Measurements from ENCODE around the gene PAM16.
A peak's percentile ranks its signal among the peaks of the same experiment; 100 is the strongest.

The PAM16 gene

DNA sequence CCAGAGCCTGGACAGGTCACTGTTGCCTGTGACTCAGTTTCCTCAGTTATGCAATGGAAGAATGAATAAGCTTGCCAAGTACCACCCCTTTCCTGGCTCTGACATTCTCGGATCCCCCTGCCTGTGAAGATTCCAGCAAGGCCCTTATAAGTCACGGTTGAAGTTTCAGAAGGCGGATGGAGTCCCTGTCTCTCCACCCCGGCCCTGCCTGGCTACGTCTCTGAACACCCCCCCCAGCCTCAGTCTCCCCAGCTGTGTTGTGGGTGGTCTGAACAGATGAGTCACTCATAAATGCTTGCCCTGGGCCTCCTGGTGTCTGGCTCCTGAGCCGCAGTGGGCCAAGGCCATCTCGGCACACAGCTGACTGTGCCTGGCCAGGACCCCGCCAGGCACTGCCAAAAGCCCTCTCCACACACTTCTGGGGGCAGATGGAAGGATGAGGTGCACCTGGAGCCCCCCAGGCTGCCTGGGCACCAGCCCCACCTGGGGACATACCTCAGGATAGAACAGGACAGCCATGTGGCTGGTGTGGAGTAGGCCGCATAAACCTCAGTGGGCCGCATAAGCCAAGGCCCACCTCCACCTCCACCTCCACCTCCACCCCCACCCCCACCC is 35.9 kb upstream of the PAM16 start:
- ATAC-seq, result no peak
- no peak for DNase-seq (ENCODE audit: low spot score in 2 of 2)
- Mint-ChIP-seq H3K4me3 (no peak overlapping the region), H3K4me1 (no peaks in the 10 kb centered on the region), H3K9me3 (no peaks in the 10 kb centered on the region), H3K27ac (peak overlapping the region; percentile 81), H3K36me3 (peaks cover 59% of the 10 kb centered on the region)

DNA sequence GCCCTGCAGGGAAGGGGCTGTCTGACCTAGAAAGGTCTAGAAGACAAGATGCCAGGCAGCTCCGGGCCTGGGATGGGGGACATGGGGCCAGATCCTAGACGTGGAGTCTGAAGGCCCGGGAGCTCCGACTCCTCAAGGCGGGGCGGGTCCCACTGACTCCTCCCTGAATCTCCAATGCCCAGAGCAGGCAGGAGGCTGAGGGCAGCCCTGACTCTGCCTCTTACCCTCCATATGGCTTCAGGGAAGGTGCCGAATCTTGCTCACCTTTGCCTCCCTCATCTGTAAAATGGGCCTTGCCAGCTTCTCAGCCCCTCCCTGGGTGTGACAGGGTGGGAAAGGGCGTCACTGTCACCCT is 35.3 kb upstream of the PAM16 start:
- Mint-ChIP-seq H3K4me3 (no peak overlapping the region), H3K9me3 (no peaks in the 10 kb centered on the region), H3K27ac (peak overlapping the region; percentile 81), H3K4me1 (no peaks in the 10 kb centered on the region), H3K36me3 (peaks cover 64% of the 10 kb centered on the region)
- DNase-seq (ENCODE audit: low spot score in 2 of 2) (no peak), ATAC-seq (no peak)

DNA sequence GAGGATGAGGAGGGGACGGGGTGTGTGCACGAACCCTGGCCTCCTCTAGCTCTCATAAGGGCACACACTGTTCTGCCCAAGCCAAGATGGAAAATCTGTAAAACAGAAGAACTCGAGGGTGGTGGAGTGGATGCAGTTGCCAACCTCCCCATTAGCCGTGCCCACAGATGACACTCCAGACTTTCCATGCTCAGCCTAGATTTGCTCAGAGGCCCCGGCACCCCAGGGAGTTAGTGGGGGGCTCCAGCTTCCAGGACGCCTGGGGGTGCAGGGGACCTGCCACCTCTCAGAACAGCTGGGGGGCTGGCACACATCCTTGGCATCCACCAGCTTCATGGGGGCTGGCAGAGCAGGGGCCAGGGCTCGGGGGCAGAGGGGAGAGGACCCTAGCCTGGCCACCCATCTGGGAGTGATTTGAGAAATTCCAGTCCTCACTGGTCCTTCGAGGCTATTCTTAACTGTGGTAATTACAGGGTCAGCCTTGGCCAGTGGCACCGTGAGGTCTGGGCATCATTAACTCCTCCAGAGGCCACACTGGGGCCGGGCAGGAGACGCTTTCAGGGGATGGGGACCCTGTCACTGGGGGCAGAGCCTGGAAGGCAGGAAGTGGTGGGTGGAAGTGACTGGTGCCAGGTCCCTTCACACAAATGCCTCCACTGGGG is 34.8 kb upstream of the PAM16 start:
- Mint-ChIP-seq H3K4me1 (no peaks in the 10 kb centered on the region), H3K4me3 (no peak overlapping the region), H3K9me3 (no peaks in the 10 kb centered on the region), H3K36me3 (peaks cover 69% of the 10 kb centered on the region), H3K27ac (peak overlapping the region; percentile 81)
- DNase-seq (ENCODE audit: low spot score in 2 of 2), result no peak
- no peak for ATAC-seq

DNA sequence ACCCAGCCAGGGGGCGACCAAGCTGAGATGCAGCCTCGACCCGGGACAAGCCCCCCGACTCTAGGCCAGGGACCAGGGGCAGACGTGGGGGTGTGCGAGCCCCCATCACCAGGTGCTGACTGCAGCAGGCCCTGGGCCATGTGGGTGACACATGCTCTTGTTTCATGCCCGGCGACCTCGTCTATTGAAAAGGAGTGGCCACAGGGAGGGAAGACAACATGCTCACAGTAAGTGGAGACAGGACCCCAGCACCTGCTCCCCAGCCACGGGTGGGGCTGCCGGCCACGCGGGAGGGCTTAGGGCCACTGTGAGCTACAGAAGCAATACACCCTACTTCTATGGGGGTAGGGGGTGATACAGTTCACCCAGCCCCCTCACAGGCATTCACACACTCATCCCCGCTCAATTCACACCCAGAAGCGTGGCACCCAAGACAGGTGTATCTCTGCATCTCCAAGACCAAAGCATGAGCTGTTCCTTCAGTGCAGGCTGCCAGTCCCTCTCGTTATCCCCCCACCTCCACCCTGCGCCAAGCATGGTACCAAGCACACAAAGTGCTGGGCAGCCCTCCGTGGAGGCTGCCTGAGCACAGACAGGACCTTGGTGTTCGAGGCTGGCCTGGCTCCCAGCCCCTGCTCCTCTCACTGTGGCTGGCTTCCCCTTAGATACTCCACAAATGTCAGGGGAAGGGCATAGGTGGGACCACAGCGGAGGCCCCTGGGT is 34.1 kb upstream of the PAM16 start:
- Mint-ChIP-seq H3K27ac (peak overlapping the region; percentile 81), H3K9me3 (no peaks in the 10 kb centered on the region), H3K4me3 (no peak overlapping the region), H3K36me3 (peaks cover 73% of the 10 kb centered on the region), H3K4me1 (no peaks in the 10 kb centered on the region)
- no peak for DNase-seq (ENCODE audit: low spot score in 2 of 2)
- ATAC-seq, result no peak

DNA sequence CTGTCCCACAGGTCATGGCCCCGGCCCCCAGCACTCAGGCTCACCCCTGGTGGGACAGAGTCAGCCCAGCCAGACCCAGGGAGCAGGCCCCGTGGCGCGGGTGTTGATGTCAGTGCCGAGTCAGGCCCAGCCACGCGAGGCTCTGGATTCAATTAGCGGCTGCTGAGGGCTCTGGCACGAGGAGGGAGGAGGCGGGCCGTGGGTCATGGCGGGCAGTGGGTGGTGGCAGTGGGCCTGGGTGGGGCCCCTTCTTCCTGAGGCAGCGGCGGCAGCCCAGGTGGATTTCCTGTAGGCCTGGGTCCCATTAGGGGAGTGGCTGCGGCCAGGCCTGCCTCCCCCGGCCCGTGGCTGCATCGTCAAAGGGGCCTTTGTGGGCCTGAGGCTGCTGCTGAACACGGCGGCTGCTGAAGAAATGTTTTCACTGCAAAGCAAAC is 33.4 kb upstream of the PAM16 start:
- Mint-ChIP-seq H3K27ac (no peak overlapping the region), H3K36me3 (peaks cover 70% of the 10 kb centered on the region), H3K4me3 (no peak overlapping the region), H3K9me3 (no peaks in the 10 kb centered on the region), H3K4me1 (no peaks in the 10 kb centered on the region)
- no peak for ATAC-seq
- no peak for DNase-seq (ENCODE audit: low spot score in 2 of 2)

DNA sequence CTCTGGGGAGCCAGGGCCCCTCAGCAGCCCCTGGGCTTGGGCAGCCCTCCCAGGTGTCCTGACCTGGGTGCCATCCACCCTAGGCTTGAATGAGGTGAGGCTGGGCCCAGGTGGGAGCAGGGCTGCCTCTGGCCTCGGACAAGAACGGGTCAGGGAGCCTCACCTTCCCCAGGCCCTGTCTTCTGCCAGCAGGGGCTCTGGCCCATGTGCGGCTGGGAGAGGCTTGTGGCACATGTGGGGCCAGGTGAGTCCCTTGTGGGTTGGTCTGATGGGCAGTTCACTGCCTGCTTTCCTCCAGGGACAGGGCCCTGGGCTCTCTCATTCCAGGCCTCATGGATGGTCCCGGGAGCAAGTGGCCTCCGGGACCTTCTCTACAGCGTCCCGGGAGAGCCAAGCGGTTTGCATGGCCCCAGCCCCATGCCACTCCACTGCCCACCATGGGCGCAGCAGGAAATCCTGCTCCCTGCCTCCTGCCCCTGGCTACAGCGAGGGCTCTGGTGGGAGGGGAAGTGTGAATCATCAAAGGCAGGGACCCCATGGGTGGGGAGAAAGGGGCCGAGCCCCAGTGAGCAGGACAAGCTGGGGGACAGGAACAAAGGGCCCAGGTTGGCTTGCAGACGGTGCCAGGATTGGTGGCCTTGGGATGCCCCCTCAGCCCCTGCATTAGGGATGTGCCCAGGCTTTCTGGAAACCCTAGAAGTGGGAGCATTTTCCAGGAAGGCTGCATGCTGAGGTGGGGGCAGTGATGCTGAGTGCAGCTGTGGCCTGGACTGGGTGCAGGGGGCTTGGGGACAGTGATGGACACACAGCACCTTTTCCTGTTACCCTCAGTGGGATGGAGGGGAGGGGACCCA is 32.7 kb upstream of the PAM16 start:
- Mint-ChIP-seq H3K36me3 (peaks cover 63% of the 10 kb centered on the region), H3K4me1 (no peaks in the 10 kb centered on the region), H3K9me3 (no peaks in the 10 kb centered on the region), H3K4me3 (no peak overlapping the region), H3K27ac (peak overlapping the region; percentile 55)
- ATAC-seq (no peak), DNase-seq (ENCODE audit: low spot score in 2 of 2) (no peak)

DNA sequence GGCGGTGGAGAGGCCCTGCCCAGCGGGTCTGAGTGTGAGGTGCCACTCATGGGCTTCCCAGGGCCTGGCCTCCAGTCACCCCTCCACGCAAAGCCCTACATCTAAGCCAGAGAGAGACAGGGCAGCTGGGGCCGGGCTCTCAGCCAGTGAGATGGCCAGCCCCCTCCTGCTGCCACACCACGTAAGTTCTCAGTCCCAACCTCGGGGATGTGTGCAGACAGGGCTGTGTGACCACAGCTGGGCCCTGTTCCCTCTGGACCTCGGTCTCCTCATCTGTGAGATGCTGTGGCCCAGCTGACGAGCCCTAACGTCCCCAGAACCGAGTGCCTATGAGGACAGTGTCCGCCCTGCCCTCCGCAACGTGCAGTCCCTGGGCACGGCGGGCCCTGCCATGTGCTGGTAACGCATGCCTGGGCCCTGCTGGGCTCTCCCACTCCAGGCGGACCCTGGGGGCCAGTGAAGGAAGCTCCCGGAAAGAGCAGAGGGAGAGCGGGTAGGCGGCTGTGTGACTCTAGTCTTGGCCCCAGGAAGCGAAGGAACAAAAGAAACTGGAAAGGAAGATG is 31.8 kb upstream of the PAM16 start:
- Mint-ChIP-seq H3K9me3 (no peaks in the 10 kb centered on the region), H3K4me1 (peaks cover 9% of the 10 kb centered on the region), H3K27ac (peak overlapping the region; percentile 55), H3K36me3 (peaks cover 63% of the 10 kb centered on the region), H3K4me3 (no peak overlapping the region)
- ATAC-seq (no peak), DNase-seq (ENCODE audit: low spot score in 2 of 2) (no peak)

DNA sequence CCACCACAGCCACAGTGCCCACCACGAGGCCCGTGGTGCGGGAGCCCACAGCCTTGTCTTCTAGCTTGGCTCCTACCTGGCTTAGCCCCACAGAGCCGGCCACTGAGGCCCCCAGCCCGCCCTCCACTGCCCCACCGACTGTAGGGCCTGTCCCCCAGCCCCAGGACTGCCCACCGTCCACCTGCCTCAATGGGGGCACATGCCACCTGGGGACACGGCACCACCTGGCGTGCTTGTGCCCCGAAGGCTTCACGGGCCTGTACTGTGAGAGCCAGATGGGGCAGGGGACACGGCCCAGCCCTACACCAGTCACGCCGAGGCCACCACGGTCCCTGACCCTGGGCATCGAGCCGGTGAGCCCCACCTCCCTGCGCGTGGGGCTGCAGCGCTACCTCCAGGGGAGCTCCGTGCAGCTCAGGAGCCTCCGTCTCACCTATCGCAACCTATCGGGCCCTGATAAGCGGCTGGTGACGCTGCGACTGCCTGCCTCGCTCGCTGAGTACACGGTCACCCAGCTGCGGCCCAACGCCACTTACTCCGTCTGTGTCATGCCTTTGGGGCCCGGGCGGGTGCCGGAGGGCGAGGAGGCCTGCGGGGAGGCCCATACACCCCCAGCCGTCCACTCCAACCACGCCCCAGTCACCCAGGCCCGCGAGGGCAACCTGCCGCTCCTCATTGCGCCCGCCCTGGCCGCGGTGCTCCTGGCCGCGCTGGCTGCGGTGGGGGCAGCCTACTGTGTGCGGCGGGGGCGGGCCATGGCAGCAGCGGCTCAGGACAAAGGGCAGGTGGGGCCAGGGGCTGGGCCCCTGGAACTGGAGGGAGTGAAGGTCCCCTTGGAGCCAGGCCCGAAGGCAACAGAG is 31.0 kb upstream of the PAM16 start:
- Mint-ChIP-seq H3K36me3 (peaks cover 63% of the 10 kb centered on the region), H3K27ac (peak overlapping the region; percentile 55), H3K4me1 (peaks cover 13% of the 10 kb centered on the region), H3K9me3 (no peaks in the 10 kb centered on the region), H3K4me3 (no peak overlapping the region)
- ATAC-seq (no peak), DNase-seq (ENCODE audit: low spot score in 2 of 2) (no peak)

DNA sequence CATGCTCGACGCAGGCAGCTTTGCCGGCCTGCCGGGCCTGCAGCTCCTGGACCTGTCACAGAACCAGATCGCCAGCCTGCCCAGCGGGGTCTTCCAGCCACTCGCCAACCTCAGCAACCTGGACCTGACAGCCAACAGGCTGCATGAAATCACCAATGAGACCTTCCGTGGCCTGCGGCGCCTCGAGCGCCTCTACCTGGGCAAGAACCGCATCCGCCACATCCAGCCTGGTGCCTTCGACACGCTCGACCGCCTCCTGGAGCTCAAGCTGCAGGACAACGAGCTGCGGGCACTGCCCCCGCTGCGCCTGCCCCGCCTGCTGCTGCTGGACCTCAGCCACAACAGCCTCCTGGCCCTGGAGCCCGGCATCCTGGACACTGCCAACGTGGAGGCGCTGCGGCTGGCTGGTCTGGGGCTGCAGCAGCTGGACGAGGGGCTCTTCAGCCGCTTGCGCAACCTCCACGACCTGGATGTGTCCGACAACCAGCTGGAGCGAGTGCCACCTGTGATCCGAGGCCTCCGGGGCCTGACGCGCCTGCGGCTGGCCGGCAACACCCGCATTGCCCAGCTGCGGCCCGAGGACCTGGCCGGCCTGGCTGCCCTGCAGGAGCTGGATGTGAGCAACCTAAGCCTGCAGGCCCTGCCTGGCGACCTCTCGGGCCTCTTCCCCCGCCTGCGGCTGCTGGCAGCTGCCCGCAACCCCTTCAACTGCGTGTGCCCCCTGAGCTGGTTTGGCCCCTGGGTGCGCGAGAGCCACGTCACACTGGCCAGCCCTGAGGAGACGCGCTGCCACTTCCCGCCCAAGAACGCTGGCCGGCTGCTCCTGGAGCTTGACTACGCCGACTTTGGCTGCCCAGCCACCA is 30.2 kb upstream of the PAM16 start:
- Mint-ChIP-seq H3K9me3 (no peaks in the 10 kb centered on the region), H3K36me3 (peaks cover 54% of the 10 kb centered on the region), H3K4me3 (no peak overlapping the region), H3K27ac (no peak overlapping the region), H3K4me1 (peaks cover 13% of the 10 kb centered on the region)
- ATAC-seq, result no peak
- DNase-seq (ENCODE audit: low spot score in 2 of 2), result no peak

DNA sequence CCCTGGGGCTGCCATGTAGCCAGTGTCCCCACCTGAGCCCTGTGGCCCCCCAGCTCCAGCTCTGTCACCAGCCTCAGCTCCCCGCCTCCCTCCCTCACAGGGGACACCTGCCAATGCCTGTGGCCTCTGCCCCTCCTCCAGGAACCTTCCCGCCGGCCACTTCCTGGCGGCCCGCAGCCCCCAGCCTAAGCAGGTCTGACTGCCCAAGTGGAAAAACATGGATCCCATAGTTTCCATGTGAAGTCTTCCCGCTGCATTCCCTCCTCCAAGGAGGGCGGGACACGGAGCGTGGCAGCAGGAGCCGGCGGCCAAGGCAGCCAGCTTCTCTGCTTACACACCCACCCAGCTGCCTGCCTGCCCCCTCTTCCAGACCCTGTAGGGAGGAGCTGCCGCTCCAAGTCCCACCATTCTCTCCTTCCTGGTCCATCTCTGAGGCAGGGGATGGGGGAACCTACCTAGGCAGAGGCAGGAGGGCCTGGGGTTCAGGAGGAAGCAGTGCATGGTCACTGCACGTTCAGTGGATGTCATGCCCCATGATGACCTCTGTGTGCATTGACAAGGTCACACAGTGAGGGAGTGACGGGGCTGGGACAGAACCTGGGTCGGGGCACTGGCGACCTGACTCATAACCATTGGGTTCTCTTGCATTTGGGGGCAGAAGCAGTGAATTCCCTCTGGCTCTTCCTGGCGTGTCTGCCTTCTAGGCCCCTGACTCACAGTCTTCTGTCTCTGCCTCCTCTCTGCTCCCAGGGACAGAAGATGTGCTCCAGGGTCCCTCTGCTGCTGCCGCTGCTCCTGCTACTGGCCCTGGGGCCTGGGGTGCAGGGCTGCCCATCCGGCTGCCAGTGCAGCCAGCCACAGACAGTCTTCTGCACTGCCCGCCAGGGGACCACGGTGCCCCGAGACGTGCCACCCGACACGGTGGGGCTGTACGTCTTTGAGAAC is 29.3 kb upstream of the PAM16 start:
- Mint-ChIP-seq H3K4me3 (no peak overlapping the region), H3K27ac (peak overlapping the region; percentile 70), H3K36me3 (peaks cover 47% of the 10 kb centered on the region), H3K9me3 (no peaks in the 10 kb centered on the region), H3K4me1 (peaks cover 19% of the 10 kb centered on the region)
- DNase-seq (ENCODE audit: low spot score in 2 of 2) (no peak), ATAC-seq (no peak)

DNA sequence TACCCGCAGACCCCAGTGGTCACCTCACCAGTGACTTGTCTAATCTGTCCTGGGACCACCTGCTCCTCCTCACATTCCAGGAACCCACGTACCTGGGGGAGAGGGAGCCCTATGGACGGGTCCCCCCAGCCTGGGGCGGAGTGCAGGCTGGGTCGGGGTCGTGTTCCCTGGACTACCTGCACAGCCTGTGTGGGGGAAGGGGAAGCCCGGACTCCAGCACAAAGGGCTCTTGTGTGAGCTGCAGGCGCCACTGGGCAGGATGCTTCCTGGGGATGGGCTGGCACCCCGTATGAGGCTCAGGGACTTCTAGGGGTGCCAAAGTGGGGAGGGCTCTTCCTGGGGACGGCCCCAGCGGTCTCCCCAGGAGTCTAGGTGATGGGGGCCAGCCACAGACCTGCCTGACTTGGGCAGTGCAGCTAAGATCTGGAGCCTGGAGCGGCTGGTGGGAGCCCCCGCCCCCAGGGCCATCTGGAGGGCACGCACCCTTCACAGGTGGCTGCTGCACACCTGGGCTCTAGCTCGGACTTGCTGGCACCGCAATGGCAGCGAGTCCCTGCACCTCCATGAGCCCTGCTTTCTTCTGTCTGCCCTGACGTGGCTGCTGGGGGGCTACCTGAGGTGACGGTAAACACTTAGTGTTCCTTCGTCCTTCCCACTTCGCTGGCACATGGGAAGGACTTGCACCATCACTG is 28.0 kb upstream of the PAM16 start:
- DNase-seq (ENCODE audit: low spot score in 2 of 2) (no peak), ATAC-seq (no peak)
- Mint-ChIP-seq H3K9me3 (no peaks in the 10 kb centered on the region), H3K27ac (no peak overlapping the region), H3K4me1 (peaks cover 19% of the 10 kb centered on the region), H3K4me3 (no peak overlapping the region), H3K36me3 (peaks cover 48% of the 10 kb centered on the region)

DNA sequence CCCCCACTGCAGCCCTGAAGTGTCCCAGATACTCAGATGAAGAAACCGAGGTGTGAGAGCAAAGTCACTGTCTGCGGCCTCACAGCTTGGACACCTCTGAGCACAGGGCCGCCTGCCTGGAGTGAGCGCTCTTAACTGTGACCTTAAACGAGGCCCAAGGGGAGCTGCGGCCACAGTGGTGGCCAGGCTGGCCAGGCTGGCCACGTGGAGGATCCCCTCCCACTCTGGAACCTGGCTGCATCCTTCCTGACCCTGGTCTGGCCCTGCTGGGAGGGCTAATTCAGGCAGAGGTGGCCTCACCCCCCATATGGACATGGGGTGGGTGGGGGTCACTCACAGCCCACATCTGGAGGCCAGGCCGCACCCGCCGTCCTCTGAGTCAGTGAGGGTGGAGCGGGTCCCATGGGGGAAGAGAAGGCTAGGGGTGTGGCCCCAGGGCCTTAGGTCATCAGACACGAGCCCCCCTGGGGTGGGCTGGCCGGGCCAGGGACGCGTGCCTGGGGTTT is 27.1 kb upstream of the PAM16 start:
- no peak for DNase-seq (ENCODE audit: low spot score in 2 of 2)
- H3K27ac Mint-ChIP-seq, result peak overlapping the region; percentile 61
- ATAC-seq, result no peak
- H3K9me3 Mint-ChIP-seq, result no peaks in the 10 kb centered on the region
- no peak overlapping the region for H3K4me3 Mint-ChIP-seq
- peaks cover 39% of the 10 kb centered on the region for H3K36me3 Mint-ChIP-seq
- peaks cover 27% of the 10 kb centered on the region for H3K4me1 Mint-ChIP-seq

Data from stimulated activated effector memory CD8-positive, alpha-beta T cell treated with anti-CD3 and anti-CD28 coated beads, Interleukin-12 subunit alpha, Interleukin-12 subunit beta, amount 100 ng/mL, for 72 hours (primary cell).